OCI-LY1 (cell line): ENCODE data around the gene DUOXA1.

Experiments used
- H2AFZ ChIP-seq: fragments of 200-600 bp; sonication (generic), shearing (Covaris generic); 2 replicates; pipeline ENCODE4 v1.6.0; 2014; ENCODE audit warnings: antibody characterized with exemption, mild to moderate bottlenecking, low read length
- H3F3A ChIP-seq: fragments of 200-600 bp; sonication (generic), shearing (Covaris generic); 2 replicates; pipeline ENCODE4 v1.6.0; 2014; ENCODE audit warnings: mild to moderate bottlenecking, antibody characterized with exemption, low read length, moderate library complexity; ENCODE audit not compliant: insufficient read depth
- H3K27ac ChIP-seq: fragments of 200-600 bp; sonication (generic); 2 replicates; pipeline ENCODE4 v1.5.1; 2014; ENCODE audit warnings: low read length, mixed run types, mild to moderate bottlenecking, low read depth; ENCODE audit not compliant: poor library complexity, severe bottlenecking
- H3K27me3 ChIP-seq: fragments of 200-600 bp; sonication (generic); 2 replicates; pipeline ENCODE4 v1.6.0; 2014; ENCODE audit warnings: antibody characterized with exemption, mild to moderate bottlenecking, low read length, moderate library complexity; ENCODE audit not compliant: insufficient read depth
- H3K36me3 ChIP-seq: fragments of 200-600 bp; sonication (generic); 2 replicates; pipeline ENCODE4 v1.6.1; 2014; ENCODE audit warnings: mild to moderate bottlenecking, antibody characterized with exemption, low read length, moderate library complexity, mixed read lengths; ENCODE audit not compliant: insufficient read depth
- H3K4me1 ChIP-seq: fragments of 200-600 bp; sonication (generic); 2 replicates; pipeline ENCODE4 v1.5.1; 2014; ENCODE audit warnings: mild to moderate bottlenecking, low read length, moderate library complexity; ENCODE audit not compliant: insufficient read depth, severe bottlenecking
- H3K4me2 ChIP-seq: fragments of 200-600 bp; sonication (generic), shearing (Covaris generic); 2 replicates; pipeline ENCODE4 v1.6.1; 2014; ENCODE audit warnings: low read length
- H3K4me3 ChIP-seq: fragments of 200-600 bp; sonication (generic); 2 replicates; pipeline ENCODE4 v1.5.1; 2014; ENCODE audit warnings: low read length, low read depth, mild to moderate bottlenecking, mixed read lengths; ENCODE audit not compliant: poor library complexity, severe bottlenecking
- H3K79me2 ChIP-seq: fragments of 200-600 bp; shearing (Covaris generic); 2 replicates; pipeline ENCODE4 v1.6.1; 2016; ENCODE audit warnings: mixed run types, low read length, mixed read lengths; ENCODE audit not compliant: insufficient read depth
- H3K9ac ChIP-seq: fragments of 200-600 bp; sonication (generic), shearing (Covaris generic); 2 replicates; pipeline ENCODE4 v1.6.1; 2014; ENCODE audit warnings: mild to moderate bottlenecking, low read length, mixed read lengths
- H3K9me2 ChIP-seq: fragments of 200-600 bp; sonication (generic), shearing (Covaris generic); 2 replicates; pipeline ENCODE4 v1.6.1; 2014; ENCODE audit warnings: low read depth, mild to moderate bottlenecking, low read length, mixed read lengths
- H3K9me3 ChIP-seq: fragments of 200-600 bp; shearing (Covaris generic); 2 replicates; pipeline ENCODE4 v1.6.1; 2014; ENCODE audit warnings: low read length, mixed read lengths
- H4K20me1 ChIP-seq: fragments of 200-600 bp; sonication (generic), shearing (Covaris generic); 2 replicates; pipeline ENCODE4 v1.6.0; 2016; ENCODE audit warnings: mild to moderate bottlenecking, low read length; ENCODE audit not compliant: insufficient read depth
- CTCF ChIP-seq: fragments of 200-600 bp; sonication (generic), shearing (Covaris generic); IDR thresholded peaks from 2 replicates; pipeline ENCODE4 v1.5.1; 2017; ENCODE audit warnings: mild to moderate bottlenecking, antibody characterized with exemption, low read length, moderate library complexity, mixed read lengths
- EZH2 ChIP-seq: fragments of 200-600 bp; sonication (generic), shearing (Covaris generic); IDR thresholded peaks from 2 replicates; pipeline ENCODE4 v1.8.0; 2017; ENCODE audit warnings: borderline replicate concordance, mixed run types, mild to moderate bottlenecking, antibody characterized with exemption, low read length, moderate library complexity, mixed read lengths

Gene DUOXA1

GRCh38 chr15:45112591-45113379 is 16.9 kb downstream of the DUOXA1 start:
- Histone ChIP-seq H3K4me1 (peaks cover 14% of the 10 kb centered on the region), H3K4me2 (no peak overlapping the region; the same call in 1 of the 2 replicates), H3K36me3 (no peaks in the 10 kb centered on the region), H3F3A (no peaks in the 10 kb centered on the region), H3K27me3 (0 out of 2 replicates have a peak, but pooled peaks cover 3% of the 10 kb centered on the region), H3K79me2 (no peaks in the 10 kb centered on the region), H4K20me1 (no peaks in the 10 kb centered on the region), H3K9me3 (no peaks in the 10 kb centered on the region), H2AFZ (no peak overlapping the region), H3K27ac (no peak overlapping the region), H3K9me2 (no peaks in the 10 kb centered on the region), H3K9ac (no peak overlapping the region), H3K4me3 (no peak overlapping the region)
- TF ChIP-seq CTCF = no peak
- no peak for TF ChIP-seq EZH2

- no peak overlapping the region for H2AFZ ChIP-seq
- TF ChIP-seq CTCF (no peak), EZH2 (no peak)
- no peak overlapping the region for H3K27ac ChIP-seq
- 0 out of 2 replicates have a peak, but pooled peaks cover 3% of the 10 kb centered on the region for H3K27me3 ChIP-seq
- H4K20me1 ChIP-seq = no peaks in the 10 kb centered on the region
- no peaks in the 10 kb centered on the region for H3K36me3 ChIP-seq
- H3K9me3 ChIP-seq = no peaks in the 10 kb centered on the region
- H3K4me3 ChIP-seq = no peak overlapping the region
- no peak overlapping the region for H3K9ac ChIP-seq
- H3K79me2 ChIP-seq = no peaks in the 10 kb centered on the region
- H3K9me2 ChIP-seq = no peaks in the 10 kb centered on the region
- H3K4me2 ChIP-seq = no peak overlapping the region
- peaks cover 14% of the 10 kb centered on the region for H3K4me1 ChIP-seq
- no peaks in the 10 kb centered on the region for H3F3A ChIP-seq
Observed at GRCh38 chr15:45112143-45112590, 17.5 kb downstream of the DUOXA1 start.

- no peaks in the 10 kb centered on the region for H3K9me2 ChIP-seq
- H3K4me1 ChIP-seq = peaks cover 14% of the 10 kb centered on the region
- no peaks in the 10 kb centered on the region for H3K79me2 ChIP-seq
- H2AFZ ChIP-seq = no peak overlapping the region
- no peak overlapping the region for H3K27ac ChIP-seq
- 0 out of 2 replicates have a peak, but pooled peaks cover 3% of the 10 kb centered on the region for H3K27me3 ChIP-seq
- no peak overlapping the region for H3K4me2 ChIP-seq
- no peaks in the 10 kb centered on the region for H3K36me3 ChIP-seq
- TF ChIP-seq CTCF (no peak), EZH2 (no peak)
- no peak overlapping the region for H3K9ac ChIP-seq
- no peaks in the 10 kb centered on the region for H3F3A ChIP-seq
- H3K9me3 ChIP-seq = no peaks in the 10 kb centered on the region
- H3K4me3 ChIP-seq = no peak overlapping the region
- no peaks in the 10 kb centered on the region for H4K20me1 ChIP-seq
Observed at GRCh38 chr15:45111390-45112142, 18.1 kb downstream of the DUOXA1 start.
